Measurements from ENCODE around the gene MFAP2. TPM values are rescaled to one million over a fixed set of nuclear protein-coding genes. Genes with fewer than 3 reads are reported as not detected.

The MFAP2 gene
- total RNA-seq, 1 experiment from 2014 or later: 22.7 TPM

- H3K4me1 ChIP-seq: no peaks in the 10 kb centered on the region
- H3K9me3 ChIP-seq: no peaks in the 10 kb centered on the region
- no peaks in the 10 kb centered on the region for H3K36me3 ChIP-seq (ENCODE audit: control insufficient read depth, insufficient read depth, low read length)
- Mint-ChIP-seq H3K4me3 (ENCODE audit: unreplicated experiment) (no peak overlapping the region), H3K9me3 (ENCODE audit: unreplicated experiment) (no peaks in the 10 kb centered on the region), H3K27ac (ENCODE audit: unreplicated experiment) (no peak overlapping the region), H3K4me1 (ENCODE audit: low read depth, unreplicated experiment) (no peaks in the 10 kb centered on the region), H3K27me3 (ENCODE audit: insufficient read depth, unreplicated experiment) (no peaks in the 10 kb centered on the region), H3K36me3 (ENCODE audit: insufficient read depth, unreplicated experiment) (peaks cover 9% of the 10 kb centered on the region)
- DNase-seq: no peak
- no peaks in the 10 kb centered on the region for H3K27me3 ChIP-seq (replicated peaks; ENCODE audit: control insufficient read depth, insufficient read depth, low read length)
- intact Hi-C loops (cut with micrococcal nuclease; ENCODE audit: unreplicated experiment): no loop called here
- H3K4me3 ChIP-seq (ENCODE audit: low read depth, low read length): no peak overlapping the region
- ChIA-PET CTCF (no interaction called here), POLR2A (no interaction called here)
- no TSS peak for BruUV-seq (replicated peaks)
- TF ChIP-seq, protein P1, sequence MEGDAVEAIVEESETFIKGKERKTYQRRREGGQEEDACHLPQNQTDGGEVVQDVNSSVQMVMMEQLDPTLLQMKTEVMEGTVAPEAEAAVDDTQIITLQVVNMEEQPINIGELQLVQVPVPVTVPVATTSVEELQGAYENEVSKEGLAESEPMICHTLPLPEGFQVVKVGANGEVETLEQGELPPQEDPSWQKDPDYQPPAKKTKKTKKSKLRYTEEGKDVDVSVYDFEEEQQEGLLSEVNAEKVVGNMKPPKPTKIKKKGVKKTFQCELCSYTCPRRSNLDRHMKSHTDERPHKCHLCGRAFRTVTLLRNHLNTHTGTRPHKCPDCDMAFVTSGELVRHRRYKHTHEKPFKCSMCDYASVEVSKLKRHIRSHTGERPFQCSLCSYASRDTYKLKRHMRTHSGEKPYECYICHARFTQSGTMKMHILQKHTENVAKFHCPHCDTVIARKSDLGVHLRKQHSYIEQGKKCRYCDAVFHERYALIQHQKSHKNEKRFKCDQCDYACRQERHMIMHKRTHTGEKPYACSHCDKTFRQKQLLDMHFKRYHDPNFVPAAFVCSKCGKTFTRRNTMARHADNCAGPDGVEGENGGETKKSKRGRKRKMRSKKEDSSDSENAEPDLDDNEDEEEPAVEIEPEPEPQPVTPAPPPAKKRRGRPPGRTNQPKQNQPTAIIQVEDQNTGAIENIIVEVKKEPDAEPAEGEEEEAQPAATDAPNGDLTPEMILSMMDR (IDR thresholded peaks at IDR 0.05; ENCODE audit: insufficient read depth in 1 of 2, low read depth in 1 of 2, low read length in 1 of 2, severe bottlenecking in 1 of 2, unreplicated experiment in 1 of 2): no peak
Measured at GRCh38 chr1:17001760-17002523, 21.5 kb upstream of the MFAP2 start.

DNA sequence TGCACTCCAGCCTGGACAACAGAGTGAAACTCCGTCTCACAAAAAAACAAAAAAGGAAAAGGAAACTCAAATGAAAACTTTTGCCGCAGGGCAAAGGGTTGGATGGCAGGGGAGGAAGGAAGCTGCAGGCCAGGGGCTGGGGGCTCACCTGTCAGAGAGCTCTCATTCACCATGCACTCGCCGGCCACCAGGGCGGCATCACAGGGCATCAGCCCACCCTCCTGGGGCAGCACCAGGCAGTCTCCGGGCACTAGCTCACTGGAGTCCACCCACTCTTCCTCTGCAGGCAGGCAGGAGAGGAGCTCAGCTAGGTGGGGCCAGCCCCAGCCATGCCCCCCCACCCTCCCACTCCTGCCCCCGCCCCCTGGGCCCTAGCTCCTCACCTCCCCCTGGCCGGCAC lies 19.4 kb upstream of the MFAP2 start:
- Mint-ChIP-seq H3K4me1 (ENCODE audit: low read depth, unreplicated experiment) (no peaks in the 10 kb centered on the region), H3K4me3 (ENCODE audit: unreplicated experiment) (no peak overlapping the region), H3K36me3 (ENCODE audit: insufficient read depth, unreplicated experiment) (peaks cover 9% of the 10 kb centered on the region), H3K27ac (ENCODE audit: unreplicated experiment) (no peak overlapping the region), H3K9me3 (ENCODE audit: unreplicated experiment) (no peaks in the 10 kb centered on the region), H3K27me3 (ENCODE audit: insufficient read depth, unreplicated experiment) (no peaks in the 10 kb centered on the region)
- TF ChIP-seq, protein P1 (IDR thresholded peaks at IDR 0.05; ENCODE audit: insufficient read depth in 1 of 2, low read depth in 1 of 2, low read length in 1 of 2, severe bottlenecking in 1 of 2, unreplicated experiment in 1 of 2): peak in 1 of 2 experiments; percentile 10
- ChIA-PET CTCF (interaction anchor here (0.7 to 0.8 kb wide), 2 partner anchors 13 to 39 kb away, joined by 4 read pairs; no protein-coding TSS in a partner anchor), POLR2A (no interaction called here)
- H3K4me1 ChIP-seq: no peaks in the 10 kb centered on the region
- no peak for DNase-seq
- no peak overlapping the region for H3K4me3 ChIP-seq (ENCODE audit: low read depth, low read length)
- BruUV-seq (replicated peaks): no TSS peak
- H3K9me3 ChIP-seq: no peaks in the 10 kb centered on the region
- H3K36me3 ChIP-seq (ENCODE audit: control insufficient read depth, insufficient read depth, low read length): no peaks in the 10 kb centered on the region
- H3K27me3 ChIP-seq (replicated peaks; ENCODE audit: control insufficient read depth, insufficient read depth, low read length): no peaks in the 10 kb centered on the region
- intact Hi-C loops (cut with micrococcal nuclease; ENCODE audit: unreplicated experiment): no loop called here

- Mint-ChIP-seq H3K4me3 (ENCODE audit: unreplicated experiment) (no peak overlapping the region), H3K27me3 (ENCODE audit: insufficient read depth, unreplicated experiment) (no peaks in the 10 kb centered on the region), H3K27ac (ENCODE audit: unreplicated experiment) (no peak overlapping the region), H3K9me3 (ENCODE audit: unreplicated experiment) (no peaks in the 10 kb centered on the region), H3K4me1 (ENCODE audit: low read depth, unreplicated experiment) (no peaks in the 10 kb centered on the region), H3K36me3 (ENCODE audit: insufficient read depth, unreplicated experiment) (peaks cover 9% of the 10 kb centered on the region)
- CTCF ChIA-PET: no interaction called here
- H3K36me3 ChIP-seq (ENCODE audit: control insufficient read depth, insufficient read depth, low read length): no peaks in the 10 kb centered on the region
- BruUV-seq (replicated peaks): no TSS peak
- H3K9me3 ChIP-seq: no peaks in the 10 kb centered on the region
- no peaks in the 10 kb centered on the region for H3K27me3 ChIP-seq (replicated peaks; ENCODE audit: control insufficient read depth, insufficient read depth, low read length)
- no peak for DNase-seq
- POLR2A ChIA-PET: no interaction called here
- H3K4me1 ChIP-seq: no peaks in the 10 kb centered on the region
- H3K4me3 ChIP-seq (ENCODE audit: low read depth, low read length): no peak overlapping the region
- TF ChIP-seq, protein P1 (IDR thresholded peaks at IDR 0.05; ENCODE audit: insufficient read depth in 1 of 2, low read depth in 1 of 2, low read length in 1 of 2, severe bottlenecking in 1 of 2, unreplicated experiment in 1 of 2): no peak
- intact Hi-C loops (cut with micrococcal nuclease; ENCODE audit: unreplicated experiment): no loop called here
Measured at GRCh38 chr1:16998589-16998988, 18.2 kb upstream of the MFAP2 start.
